A673 (cell line): ENCODE measurements around the gene DPYD. TPM values are rescaled to one million over a fixed set of nuclear protein-coding genes. Genes with fewer than 3 reads are reported as not detected.

Experiments used
- BruUV-seq: library from RNA; stranded (reverse); fragments of 400-500 nt; replicated peaks from 2 replicates; lab custom pipeline; 2021; lab: Mats Ljungman, UMichigan
- CTCF ChIA-PET: fragments of 300-600 bp; sonication (Branson Sonifier 250); formaldehyde crosslinking; loops from one replicate; lab custom pipeline; 2022; ENCODE audit warnings: antibody characterized with exemption; lab: Charles Lee
- POLR2A ChIA-PET: fragments of 300-600 bp; sonication (Branson Sonifier 250); formaldehyde crosslinking; loops from one replicate; lab custom pipeline; 2022; ENCODE audit warnings: antibody characterized with exemption; ENCODE audit not compliant: low non-redundant PET; lab: Charles Lee
- DNase-seq: peaks from one replicate; pipeline ENCODE4 v3.0.0-alpha.2; 2015; ENCODE audit warnings: low spot score
- H3K27ac ChIP-seq: fragments of 200-600 bp; sonication (generic); 2 replicates; pipeline ENCODE4 v1.5.1; 2016; ENCODE audit warnings: mixed run types, low read depth, mild to moderate bottlenecking, mixed read lengths, antibody characterized with exemption, low read length; ENCODE audit not compliant: poor library complexity, severe bottlenecking
- H3K27me3 ChIP-seq: fragments of 200-600 bp; sonication (generic); replicated peaks from 2 replicates; pipeline ENCODE4 v1.6.1; 2017; ENCODE audit warnings: mixed run types, low read depth, mild to moderate bottlenecking, mixed read lengths, antibody characterized with exemption, low read length; ENCODE audit not compliant: insufficient read depth, poor library complexity
- H3K36me3 ChIP-seq: fragments of 200-600 bp; sonication (generic); 2 replicates; pipeline ENCODE4 v1.6.1; 2016; ENCODE audit warnings: mixed run types, mild to moderate bottlenecking, mixed read lengths, antibody characterized with exemption, low read length; ENCODE audit not compliant: insufficient read depth, poor library complexity, severe bottlenecking
- H3K4me1 ChIP-seq: fragments of 200-600 bp; sonication (generic); 2 replicates; pipeline ENCODE4 v1.6.1; 2017; ENCODE audit warnings: mixed run types, mild to moderate bottlenecking, mixed read lengths, antibody characterized with exemption, low read length; ENCODE audit not compliant: insufficient read depth, poor library complexity, severe bottlenecking
- H3K4me3 ChIP-seq: fragments of 200-600 bp; sonication (generic); 2 replicates; pipeline ENCODE4 v1.5.1; 2016; ENCODE audit warnings: low read depth, mixed run types, mild to moderate bottlenecking, mixed read lengths, low read length; ENCODE audit not compliant: poor library complexity, severe bottlenecking
- H3K9me3 ChIP-seq: fragments of 200-600 bp; sonication (generic); 2 replicates; pipeline ENCODE4 v1.6.1; 2016; ENCODE audit warnings: mixed run types, low read depth, mild to moderate bottlenecking, mixed read lengths, antibody characterized with exemption, low read length; ENCODE audit not compliant: poor library complexity, severe bottlenecking
- EZH2 ChIP-seq: fragments of 200-600 bp; sonication (generic); IDR thresholded peaks from 2 replicates; pipeline ENCODE4 v1.6.1; 2017; ENCODE audit warnings: borderline replicate concordance, low read depth, mild to moderate bottlenecking, mixed read lengths, antibody characterized with exemption, low read length; ENCODE audit not compliant: poor library complexity, severe bottlenecking
- intact Hi-C: fragments of 100-400 bp; cut with micrococcal nuclease; formaldehyde crosslinking; loops from one replicate; pipeline ENCODE4 v1.10.0; 2022; ENCODE audit not compliant: unreplicated experiment
- total RNA-seq: library from RNA; stranded (reverse); gene quantifications from 2 replicates; pipeline ENCODE4 v1.2.3, GENCODE V29; 2021
- TF ChIP-seq, protein P1 (sequence below): fragments of 300-800, 200-600 bp; sonication (generic); conservative IDR thresholded peaks from 2 replicates; pipeline ENCODE4 v1.5.1; 2017; ENCODE audit warnings: low read depth, mild to moderate bottlenecking, antibody characterized with exemption, low read length, moderate library complexity, mixed read lengths

DPYD gene
- total RNA-seq, 1 experiment from 2014 or later: 13.4 TPM

DNA sequence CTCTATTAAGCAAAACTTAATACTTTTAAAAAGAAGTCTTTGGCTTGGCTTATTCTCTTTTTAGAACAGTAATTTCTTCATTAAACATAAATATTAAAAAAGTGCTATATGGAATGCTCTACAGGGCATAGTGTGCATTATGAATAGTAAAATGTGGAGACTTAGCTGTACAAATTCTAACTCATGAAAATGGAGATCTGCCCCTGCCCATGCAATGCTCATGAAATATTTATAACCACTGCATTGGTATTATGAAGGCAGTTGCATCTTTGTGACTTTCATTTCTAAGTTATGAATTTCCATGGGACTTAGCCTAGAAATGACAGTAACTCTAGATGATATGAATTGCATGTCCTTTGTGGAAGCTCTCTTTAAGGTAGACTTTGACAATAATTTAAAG, 613.3 kb downstream of the DPYD start:
- no peak overlapping the region for H3K4me3 ChIP-seq
- intact Hi-C loops: no loop called here
- ChIA-PET POLR2A (no interaction called here), CTCF (no interaction called here)
- no peaks in the 10 kb centered on the region for H3K4me1 ChIP-seq
- no peak overlapping the region for H3K27ac ChIP-seq
- DNase-seq: no peak
- TF ChIP-seq, protein P1, sequence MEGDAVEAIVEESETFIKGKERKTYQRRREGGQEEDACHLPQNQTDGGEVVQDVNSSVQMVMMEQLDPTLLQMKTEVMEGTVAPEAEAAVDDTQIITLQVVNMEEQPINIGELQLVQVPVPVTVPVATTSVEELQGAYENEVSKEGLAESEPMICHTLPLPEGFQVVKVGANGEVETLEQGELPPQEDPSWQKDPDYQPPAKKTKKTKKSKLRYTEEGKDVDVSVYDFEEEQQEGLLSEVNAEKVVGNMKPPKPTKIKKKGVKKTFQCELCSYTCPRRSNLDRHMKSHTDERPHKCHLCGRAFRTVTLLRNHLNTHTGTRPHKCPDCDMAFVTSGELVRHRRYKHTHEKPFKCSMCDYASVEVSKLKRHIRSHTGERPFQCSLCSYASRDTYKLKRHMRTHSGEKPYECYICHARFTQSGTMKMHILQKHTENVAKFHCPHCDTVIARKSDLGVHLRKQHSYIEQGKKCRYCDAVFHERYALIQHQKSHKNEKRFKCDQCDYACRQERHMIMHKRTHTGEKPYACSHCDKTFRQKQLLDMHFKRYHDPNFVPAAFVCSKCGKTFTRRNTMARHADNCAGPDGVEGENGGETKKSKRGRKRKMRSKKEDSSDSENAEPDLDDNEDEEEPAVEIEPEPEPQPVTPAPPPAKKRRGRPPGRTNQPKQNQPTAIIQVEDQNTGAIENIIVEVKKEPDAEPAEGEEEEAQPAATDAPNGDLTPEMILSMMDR: no peak
- TF ChIP-seq EZH2: no peak
- no peaks in the 10 kb centered on the region for H3K27me3 ChIP-seq
- H3K9me3 ChIP-seq: no peaks in the 10 kb centered on the region
- no peaks in the 10 kb centered on the region for H3K36me3 ChIP-seq
- no TSS peak for BruUV-seq

DNA sequence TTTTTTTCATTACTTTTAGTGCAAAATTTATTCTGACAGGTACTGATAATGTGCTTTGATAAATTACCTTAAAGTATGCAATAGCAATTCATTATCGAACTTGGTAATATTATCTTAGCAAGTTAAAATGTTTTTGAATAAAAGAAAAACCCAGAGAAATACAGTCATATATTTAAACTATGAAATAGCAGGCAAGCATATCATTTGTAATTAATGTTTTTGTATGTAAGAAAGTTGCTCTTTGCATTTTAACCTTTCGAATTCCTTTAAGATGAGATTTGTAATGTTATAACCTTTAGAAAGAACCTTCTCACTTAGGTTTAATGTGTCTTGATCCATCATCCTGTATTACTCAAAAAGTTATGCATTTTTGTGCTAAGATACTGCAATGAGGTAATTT, 613.7 kb downstream of the DPYD start:
- ChIA-PET CTCF (no interaction called here), POLR2A (no interaction called here)
- DNase-seq: no peak
- no peaks in the 10 kb centered on the region for H3K9me3 ChIP-seq
- intact Hi-C loops: no loop called here
- TF ChIP-seq, protein P1: no peak
- no peak for TF ChIP-seq EZH2
- no peak overlapping the region for H3K27ac ChIP-seq
- no peaks in the 10 kb centered on the region for H3K4me1 ChIP-seq
- no TSS peak for BruUV-seq
- no peaks in the 10 kb centered on the region for H3K36me3 ChIP-seq
- H3K4me3 ChIP-seq: no peak overlapping the region
- no peaks in the 10 kb centered on the region for H3K27me3 ChIP-seq

DNA sequence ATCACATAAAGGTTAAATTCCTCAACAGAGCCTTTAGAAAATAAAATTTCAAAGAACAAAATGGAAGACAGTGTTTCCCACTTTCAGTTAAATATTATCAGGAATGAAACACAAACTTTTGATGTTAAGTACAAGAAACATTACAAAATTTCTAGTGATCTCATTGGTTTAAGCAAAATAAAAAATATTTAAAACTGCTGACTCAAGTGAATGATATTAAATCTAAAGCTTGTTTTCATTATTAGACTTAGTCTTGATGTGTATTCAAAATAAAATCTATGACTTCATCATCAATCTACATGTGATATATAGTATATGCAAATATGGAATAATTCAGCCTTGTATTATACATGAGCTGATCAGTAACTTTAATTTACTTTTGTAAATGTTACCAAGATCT, 614.3 kb downstream of the DPYD start:
- H3K4me3 ChIP-seq: no peak overlapping the region
- ChIA-PET CTCF (no interaction called here), POLR2A (no interaction called here)
- no peak overlapping the region for H3K27ac ChIP-seq
- TF ChIP-seq, protein P1: no peak
- TF ChIP-seq EZH2: no peak
- no peaks in the 10 kb centered on the region for H3K9me3 ChIP-seq
- no peaks in the 10 kb centered on the region for H3K27me3 ChIP-seq
- DNase-seq: no peak
- BruUV-seq: no TSS peak
- intact Hi-C loops: no loop called here
- H3K36me3 ChIP-seq: no peaks in the 10 kb centered on the region
- H3K4me1 ChIP-seq: no peaks in the 10 kb centered on the region
